Stimulated activated CD8-positive, alpha-beta memory T cell treated with anti-CD3 and anti-CD28 coated beads, Interleukin-15, amount 100 ng/mL, for 4 hours (primary cell): ENCODE results near the gene MINDY4.

ENCODE experiments used
- DNase-seq, 2 donors: peaks; one replicate each; pipeline ENCODE4 v3.0.0-alpha.2; 2020; ENCODE audit warnings: low read depth in 2 of 2

MINDY4 gene

DNA sequence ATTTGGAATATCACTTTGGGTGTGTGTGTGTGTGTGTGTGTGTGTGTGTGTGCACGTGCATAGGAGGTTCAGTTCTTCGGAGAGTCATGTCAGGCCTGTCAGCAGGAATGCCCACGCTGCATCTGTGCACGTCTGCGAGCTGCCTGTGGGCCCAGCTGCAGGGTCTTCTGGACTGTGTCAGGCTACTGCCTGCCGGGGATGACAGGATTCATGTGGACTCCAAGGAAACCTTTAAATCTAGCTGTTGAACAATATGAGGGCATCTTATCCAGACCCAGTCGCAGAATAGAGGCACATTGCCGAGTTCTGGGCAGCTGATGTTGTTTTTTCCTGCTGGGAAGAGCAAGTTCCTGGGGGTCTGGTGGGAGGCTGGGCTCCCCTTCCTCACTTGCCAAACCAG, 159.4 kb downstream of the MINDY4 start:
- DNase-seq, result no peak

GRCh38 chr7:30931161-30931928, 160.1 kb downstream of the MINDY4 start:
- DNase-seq, result no peak

DNA sequence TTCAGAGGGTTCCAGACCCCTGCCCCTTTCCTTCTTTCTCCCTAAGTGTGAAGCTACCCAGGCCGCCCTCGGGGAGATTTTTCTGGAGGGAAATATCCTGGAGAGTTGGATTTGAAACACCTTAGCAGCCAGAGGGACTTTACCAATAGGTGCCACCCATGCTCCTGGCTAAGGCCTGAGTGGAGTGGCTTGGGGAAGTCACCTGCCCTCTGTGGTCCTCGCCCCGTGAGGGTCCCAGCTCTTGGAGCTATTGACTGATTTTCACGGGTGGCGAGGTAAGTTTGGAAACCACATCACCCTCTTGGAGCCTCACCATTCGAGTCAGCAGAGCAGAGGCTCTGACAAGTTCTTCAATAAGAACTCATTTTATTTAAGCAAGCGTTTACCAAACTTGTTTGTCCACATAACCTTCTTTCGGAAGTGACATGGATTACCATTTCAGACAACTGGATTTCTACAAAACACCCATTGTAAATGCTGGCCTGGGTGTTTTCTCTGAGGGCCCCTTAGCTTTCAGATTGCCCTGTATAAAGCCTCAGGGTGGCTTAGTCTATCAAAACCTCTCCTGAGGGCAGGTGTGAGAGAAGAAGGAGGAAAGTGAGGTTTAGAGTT, 160.8 kb downstream of the MINDY4 start:
- DNase-seq, result no peak

DNA sequence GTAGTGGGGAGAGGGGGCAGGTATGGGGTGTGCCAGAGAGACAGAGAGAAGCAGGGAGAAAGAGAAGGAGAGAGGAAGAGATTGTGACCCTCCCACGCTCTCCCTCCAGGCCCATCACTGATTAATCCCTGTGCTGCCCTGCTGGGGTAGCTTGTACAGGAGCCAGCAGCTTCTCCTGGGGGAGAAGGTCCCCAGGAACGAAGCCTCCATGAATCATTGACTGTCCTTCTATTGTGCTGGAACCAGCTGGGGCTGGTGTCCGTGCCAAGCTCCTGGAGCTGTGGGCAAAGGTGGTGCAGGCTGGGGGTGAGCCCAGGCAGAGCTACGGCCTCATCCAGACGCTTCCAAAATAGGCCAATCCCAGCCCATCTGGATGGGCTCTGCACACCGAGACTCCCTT, 161.3 kb downstream of the MINDY4 start:
- no peak for DNase-seq

DNA sequence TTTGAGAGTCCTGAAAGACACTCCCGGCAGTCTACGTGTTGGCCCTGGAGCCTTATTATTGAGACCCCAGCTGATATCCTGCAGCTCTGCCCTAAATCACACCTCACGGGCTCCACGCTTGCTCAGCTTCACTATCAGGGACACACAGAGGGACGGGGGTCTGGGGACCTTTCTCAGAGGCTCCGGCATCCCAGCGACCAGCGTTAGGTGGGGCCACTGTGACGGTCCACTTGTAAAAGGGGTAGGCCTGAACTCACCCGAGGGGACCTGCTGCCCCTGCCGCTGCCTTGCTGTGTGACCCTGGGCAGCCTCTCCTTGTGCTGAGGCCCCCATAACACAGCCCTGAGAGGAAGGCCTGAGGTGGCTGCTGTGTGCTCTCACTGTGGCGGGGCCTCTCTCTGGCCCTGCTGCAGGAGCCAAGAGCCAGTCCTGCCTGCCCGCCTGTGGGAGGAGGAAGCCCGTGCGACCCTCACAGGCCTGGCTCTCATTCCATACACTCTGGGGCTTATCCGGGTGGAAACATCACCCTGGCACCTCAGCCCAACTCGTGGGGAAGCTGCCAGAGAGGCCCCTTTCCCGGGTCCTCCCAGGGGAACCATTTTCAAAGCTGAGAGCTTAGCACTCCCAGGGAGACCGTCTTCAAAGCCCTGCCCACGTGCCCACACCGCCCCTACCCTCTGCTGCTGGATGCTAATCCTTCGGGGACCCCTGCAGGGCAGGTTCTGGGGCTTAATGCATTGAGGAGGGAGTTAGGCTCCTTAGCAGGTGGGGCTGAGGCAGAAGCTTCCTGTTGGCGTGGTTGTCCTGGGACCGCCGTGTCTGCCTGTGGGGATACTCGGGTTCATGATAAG, 162.1 kb downstream of the MINDY4 start:
- no peak for DNase-seq

DNA sequence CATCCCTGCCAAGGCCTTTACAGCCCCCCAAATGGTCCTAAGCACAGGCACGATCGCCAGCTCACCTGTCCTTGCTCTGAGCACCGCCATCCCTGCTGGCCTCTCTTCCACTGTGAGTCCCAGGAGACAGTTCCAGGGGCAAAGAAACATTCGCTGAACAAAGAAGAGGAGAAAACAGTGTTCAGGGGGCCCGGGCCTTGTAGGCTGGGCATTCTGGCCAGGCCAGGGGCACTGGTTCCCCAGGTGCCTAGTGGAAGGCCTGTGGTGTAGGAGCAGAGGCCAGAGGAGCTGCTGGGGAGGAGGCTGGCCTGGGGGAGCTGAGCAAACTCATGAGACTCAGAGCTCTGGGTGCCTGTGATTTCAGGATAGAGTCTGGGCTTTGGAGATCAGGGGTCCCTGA, 163.0 kb downstream of the MINDY4 start:
- DNase-seq, result no peak

DNA sequence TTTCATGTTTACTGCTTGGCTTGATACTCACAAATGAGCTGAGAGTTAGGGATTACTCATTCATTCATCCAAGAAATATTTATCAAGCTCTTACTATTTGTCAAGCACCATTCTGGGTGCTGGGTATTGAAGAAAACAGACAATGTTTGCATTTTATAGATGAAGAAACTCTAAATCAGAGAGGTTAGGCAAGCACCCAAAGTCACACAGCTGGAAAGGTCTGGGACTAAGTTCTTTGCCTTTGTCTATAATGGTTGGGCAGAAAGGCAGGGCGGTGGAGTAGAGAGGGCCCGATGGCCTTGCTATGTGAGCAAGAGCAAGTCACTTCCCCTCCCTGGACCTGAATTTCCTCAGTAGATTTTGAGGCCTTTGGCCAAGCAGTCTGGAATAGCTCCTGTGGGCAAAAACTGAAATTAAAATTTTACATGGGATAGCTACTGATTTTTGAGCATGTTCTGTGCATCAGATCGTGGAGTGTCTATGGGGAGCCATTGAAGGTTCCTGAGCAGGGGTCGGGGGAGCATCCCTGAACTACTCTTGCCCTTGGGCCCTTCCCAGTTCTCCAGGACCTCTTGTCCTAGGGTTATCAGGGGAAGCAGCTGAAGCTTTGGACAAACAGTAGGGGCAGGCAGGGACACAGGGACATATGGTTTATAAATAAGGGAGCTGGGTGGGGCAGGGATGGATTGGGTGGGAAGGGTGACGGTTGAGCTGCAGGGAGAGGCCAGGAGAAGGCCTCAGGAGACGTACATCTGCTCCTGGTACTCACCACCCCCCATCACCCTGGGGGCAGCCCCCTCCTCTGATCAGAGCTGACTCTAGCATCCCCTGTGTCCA, 163.7 kb downstream of the MINDY4 start:
- DNase-seq, result no peak

DNA sequence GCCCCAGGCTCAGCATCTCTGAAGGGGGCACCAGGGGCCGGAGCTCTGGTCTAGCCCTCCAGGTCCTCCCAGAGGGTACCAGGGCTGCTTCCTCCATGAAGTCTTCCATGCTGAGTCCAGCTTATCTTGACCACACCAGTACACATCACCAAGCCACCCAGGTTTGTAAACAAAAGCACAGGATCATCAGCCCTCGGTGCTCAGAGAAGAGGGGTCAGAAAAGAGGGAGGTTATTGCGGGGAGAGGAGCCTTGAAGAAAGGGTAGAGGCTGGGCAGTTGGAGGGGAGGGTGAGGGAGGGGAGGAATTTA, 164.3 kb downstream of the MINDY4 start:
- no peak for DNase-seq

DNA sequence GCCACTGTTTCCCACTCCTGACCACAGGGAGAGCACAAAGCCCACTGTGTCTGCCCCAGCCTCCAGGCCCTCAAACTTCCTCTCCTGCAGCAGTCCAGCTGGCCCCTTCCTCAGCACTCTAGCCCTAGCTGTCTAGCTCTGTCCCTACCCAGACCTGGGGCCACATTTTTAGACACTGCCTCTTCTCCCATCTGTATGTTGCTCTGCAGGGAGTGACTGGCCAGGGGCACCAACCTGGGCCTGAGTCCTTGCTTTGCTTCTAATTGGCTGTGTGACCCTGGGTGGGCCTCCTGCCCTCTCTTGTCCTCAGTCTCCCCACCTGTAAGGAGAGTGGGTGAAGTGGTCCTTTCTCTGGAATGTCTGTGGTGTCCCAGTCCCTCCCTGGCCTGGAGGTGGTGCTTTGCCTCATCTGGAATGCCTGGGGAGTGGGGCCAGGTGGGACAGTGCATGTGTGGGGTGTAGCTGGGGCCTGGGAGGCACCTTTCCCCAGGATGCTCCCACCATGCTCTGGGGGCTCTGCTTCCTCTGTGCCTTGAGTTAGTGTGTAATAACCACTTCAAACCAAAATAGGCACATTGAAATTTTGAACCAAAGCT, 165.5 kb downstream of the MINDY4 start:
- no peak for DNase-seq

DNA sequence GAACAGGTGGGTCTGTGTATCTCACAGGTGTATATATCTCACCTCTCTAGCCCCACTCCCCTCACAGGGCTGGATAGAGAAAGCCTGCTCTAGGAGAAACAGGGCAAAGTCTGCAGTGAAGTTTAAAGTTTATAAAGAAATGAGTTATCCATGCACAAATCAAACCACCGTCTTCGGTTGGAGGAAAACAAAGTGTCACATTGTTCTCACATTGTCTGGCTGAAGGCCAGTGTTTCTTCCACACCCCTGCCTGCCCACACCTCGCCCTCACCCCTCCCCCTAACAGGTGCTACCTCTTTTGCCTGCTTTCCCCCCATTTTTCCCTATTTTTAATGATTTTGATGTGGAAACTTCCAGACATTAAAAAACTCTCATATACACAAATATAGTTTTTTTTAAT, 166.2 kb downstream of the MINDY4 start:
- DNase-seq, result no peak

GRCh38 chr7:30938435-30939316, 167.5 kb downstream of the MINDY4 start:
- peak; percentile 11 to 15 for DNase-seq

DNA sequence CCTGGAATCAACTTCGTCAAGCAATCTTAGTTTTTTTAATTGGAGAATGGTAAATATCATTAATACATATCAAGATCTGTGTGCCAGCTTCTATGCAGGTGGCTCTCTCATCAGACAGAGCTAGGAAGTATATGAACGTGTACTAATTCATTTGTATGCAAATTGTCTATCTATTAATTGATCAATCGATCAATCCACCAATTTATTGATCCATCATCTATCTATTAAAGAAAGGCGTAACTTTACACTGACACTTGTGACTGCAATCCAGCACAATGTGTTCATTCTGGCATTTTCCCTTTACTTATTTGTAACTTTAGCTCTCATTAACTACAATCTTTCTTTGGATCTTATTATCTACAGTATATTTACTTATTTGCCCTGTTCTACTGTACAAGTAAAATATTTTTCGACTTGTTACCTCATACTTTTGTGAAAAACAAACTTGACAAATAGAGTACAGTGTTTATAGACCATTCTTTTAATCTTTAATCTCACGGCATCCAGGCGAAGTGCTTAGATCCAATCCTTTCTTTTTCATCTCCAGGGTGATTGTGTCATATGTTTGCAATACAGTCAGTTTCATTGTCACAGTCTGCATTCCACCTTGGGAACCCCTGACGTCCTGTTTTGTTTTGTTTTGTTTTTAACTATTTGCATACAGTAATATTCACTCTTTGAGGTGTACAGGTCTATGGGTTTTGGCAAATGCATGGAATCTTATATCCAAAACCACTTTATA, 170.5 kb downstream of the MINDY4 start:
- DNase-seq, result no peak
